HG03457 (cell line): Measurements from ENCODE around the gene SIPA1.
"Not testable (repeated sequence)": the region's sequence is repeated elsewhere in the genome, so short reads cannot be mapped to it uniquely, and the experiment has no call there.

Experiments used
- ATAC-seq: cut with Tn5 transposase; IDR thresholded peaks from one replicate; pipeline ENCODE4 v1.9.1; 2021; ENCODE audit warnings: moderate number of reproducible peaks; ENCODE audit not compliant: unreplicated experiment

The SIPA1 gene

DNA sequence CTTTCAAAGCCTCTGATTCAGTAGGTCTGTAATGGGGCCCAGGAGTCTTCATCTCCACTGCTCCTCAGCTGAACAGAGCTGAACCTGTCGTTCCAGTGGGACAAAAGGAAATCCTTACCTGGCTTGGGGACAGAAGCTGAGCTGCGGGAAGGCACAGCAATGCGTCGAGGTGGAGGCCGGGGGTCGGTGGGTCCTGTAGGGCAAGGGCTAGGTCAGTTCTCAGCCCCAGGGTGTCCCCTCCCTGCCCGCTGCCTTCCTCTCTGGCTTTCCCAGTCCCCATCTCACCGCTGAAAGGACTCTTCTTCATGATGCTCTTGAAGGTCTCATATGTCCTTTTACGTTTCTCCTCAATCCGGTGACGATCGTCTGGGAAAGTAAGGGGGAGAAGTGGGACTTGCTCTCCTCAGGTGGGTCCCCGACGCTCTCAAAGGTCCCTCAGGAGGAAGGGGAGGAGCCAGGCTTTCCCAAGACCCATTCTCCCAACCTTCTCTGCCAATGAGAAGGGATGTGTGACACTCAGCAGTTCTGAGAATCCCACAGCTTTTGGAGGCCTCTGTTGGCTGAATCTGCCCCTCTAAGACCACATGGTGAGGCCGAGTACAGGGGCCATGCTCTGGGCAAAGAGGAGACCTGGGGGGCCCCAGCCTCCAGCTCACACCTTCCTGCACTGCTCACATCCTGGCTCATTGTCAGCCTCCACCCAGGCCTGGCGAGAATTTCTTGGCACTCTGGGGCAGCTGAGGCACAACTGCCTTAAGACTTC, 17.9 kb downstream of the SIPA1 start:
- no peak for ATAC-seq

DNA sequence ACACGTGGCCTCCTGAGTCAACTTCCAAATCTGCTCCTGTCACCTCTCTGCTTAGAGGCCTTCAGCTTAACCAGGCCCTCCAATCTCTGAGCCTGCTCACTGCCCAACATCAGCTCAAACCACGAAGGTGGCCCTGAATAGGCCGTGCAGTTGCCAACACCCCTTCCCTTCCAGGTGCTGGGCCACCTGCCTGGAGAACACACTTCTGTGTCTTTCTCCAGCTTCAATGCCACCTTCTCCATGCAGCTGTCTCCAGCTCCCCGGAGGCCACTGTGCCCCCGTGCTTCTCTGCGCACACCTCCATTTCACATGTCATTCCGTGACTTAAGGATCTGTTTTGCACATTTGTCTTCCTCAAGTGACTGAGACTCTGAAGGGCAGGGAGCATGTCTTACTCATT, 19.5 kb downstream of the SIPA1 start:
- ATAC-seq, result no peak

DNA sequence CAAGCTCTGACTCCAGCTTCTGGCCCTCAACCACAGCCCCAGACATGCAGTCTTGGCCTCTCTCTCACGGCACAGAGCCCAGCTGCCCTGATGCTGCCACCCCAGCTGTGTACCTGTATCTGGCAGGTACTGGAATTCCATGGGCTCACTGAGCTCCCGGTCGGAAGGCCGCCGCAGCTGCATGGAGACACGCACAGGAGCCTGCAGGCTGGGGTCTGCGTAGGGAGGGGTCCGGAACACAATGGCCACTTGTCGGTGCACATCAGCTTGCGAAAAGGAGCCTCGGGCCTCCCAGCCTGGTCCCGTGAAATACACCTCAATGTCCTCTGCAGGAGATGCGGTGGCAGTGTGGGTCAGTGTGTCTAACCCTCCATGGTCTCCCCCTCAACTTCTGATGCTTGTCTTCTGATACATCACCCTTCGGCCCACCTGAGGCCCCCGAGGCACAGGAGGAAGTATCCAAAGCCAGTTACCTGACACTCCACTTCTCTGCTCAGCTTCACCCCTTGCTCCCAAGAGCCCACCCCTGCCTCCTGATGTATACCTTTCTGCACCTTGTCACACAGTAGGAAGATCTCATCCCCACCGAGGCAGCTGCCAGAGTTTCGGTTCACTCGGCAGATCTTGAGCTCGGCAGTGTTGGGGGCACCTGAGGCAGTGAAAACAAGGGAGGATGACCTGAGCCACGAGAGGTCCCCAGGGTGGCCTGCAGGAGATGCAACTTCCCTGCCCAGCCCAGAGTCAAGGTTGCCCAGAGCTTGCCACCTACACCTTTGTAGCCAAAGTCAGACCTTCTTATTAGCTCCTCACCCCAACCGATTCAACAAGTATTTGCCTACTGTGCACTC, 20.5 kb downstream of the SIPA1 start:
- no peak for ATAC-seq

DNA sequence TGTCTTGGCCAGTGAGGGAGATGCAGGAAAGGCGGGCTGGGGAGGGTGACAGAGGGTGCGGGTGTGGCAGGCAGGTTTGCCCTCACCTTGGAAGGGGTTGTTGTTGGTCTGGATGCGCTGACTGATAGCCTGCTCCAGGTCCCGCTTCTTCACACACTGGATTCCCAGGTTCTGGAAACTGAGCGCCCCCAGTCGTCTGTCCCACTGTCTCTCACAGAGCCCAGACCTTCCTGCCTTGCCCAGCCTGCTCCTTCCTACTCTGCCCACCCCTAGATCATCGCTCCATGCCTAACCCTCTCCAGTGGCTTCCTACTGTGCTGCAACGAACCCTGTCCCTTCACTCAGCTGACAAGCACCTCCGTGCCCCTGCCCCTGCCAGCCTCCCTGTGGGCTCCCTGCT, 22.1 kb downstream of the SIPA1 start:
- ATAC-seq, result no peak

DNA sequence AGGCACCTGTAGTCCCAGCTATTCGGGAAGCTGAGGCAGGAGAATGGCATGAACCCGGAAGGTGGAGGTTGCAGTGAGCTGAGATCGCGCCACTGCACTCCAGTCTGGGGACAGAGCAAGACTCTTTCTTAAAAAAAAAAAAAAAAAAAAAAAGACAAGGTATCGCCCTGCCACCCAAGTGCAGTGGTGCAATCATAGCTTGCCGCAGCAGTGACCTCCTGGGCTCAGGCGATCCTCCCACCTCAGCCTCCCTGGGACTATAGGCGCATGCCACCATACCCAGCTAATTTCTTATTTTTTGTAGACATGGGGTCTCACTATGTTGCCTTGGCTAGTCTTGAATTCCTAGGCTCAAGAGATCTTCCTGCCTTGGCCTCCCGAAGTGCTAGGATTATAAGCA, 23.0 kb downstream of the SIPA1 start:
- ATAC-seq, result not testable (repeated sequence)

DNA sequence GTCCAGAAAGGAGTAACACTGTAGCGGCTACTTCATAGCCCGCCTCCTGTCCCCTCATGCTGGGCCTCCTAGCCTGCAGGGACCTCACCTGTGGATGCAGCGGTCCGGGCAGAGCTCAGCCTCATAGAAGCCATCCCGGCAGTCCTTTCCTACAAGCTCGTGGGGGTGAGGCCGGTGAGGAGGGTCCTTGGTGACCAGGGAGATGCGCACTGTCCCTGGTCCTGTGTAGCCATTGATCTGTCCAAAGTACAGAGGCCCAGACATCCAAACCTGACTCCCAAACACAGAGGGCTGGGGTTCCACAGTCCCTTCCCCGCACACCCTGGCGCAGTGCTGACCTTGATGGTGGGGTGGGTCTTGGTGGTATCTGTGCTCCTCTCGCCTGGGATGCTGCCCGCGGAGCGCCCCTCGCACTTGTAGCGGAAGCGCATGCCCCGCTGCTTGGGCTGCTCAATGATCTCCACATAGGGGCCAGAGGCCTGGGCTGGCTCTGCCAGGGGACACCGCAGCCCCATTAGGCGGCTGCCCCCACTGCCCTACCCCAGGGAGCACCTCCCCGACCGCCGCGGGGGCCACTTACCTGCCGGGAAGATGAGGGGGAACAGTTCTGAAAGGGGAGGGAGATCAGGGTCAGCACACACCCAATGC, 23.8 kb downstream of the SIPA1 start:
- ATAC-seq, result no peak

DNA sequence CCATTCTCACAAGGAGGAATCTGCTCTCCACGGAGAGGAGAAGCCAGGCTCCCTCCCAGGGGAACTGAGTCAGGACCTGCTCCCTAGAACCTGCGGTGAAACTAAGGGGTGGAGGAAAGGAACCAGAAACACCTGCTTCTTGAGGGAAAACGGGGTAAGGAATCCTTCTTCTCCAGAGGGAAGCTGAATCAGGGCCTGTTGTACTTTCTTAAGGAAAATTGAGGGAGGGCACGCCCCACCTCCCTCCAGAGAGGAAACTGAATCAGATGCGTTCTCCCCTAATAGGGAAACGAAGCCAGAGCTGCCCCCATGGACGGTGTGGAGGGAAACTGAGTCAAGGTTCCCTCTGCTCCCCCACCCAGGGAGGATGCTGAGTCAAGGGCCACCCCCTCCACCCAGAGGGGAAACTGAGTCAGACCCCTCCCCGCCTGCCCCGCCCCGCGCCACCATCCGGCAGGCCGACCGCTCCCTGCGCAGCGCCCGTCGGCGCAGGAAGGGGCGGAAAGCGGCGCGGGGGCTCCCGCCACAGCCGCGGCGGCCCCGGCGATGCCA, 24.4 kb downstream of the SIPA1 start:
- no peak for ATAC-seq

DNA sequence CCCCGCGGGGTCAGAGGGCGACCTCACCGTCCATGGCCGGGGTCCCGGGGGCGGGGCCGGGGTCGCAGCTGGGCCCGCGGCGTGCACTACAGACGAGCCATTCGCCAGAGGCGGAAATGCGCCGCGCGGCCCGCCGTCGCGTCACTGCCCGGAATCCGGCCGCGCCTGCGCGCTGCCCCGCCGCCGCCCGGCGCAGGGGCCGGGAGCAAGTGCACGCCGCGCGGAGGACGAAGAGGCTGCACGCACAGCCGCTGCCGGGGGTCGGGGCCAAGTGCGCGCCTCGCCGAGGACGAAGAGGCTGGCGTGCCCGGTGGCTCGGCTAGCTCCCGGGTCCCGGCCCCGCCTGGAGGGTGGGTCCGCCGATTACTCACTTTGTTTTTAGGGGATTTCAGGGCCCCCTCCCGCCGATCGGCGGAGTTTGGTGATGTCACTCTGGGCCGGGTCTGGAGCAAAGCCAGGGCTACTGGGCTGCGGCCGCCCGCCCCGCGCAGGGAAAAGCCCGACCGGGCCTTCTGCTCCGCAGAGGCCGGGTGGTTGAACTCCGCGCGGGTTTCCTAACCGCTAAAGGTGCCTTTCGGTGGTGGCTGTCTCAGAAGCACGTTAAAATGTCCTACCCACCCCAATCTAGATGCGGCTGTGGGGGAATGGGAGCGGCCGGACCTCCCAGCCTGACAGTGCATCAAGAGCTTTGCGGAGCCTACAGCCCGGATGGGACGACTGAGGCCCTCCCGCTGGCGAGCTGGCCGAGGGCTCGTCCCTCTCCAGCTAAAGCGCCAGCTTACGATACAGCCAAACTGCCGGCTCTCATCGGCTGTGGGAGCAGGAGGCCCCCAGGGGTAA, 25.1 kb downstream of the SIPA1 start, which contains the start of gene RELA:
Gene RELA (minus strand): TSS at position 118 of the 840 bp plus-strand sequence. CDS start 84 bp downstream, at position 34.
- peak; percentile 57 for ATAC-seq

DNA sequence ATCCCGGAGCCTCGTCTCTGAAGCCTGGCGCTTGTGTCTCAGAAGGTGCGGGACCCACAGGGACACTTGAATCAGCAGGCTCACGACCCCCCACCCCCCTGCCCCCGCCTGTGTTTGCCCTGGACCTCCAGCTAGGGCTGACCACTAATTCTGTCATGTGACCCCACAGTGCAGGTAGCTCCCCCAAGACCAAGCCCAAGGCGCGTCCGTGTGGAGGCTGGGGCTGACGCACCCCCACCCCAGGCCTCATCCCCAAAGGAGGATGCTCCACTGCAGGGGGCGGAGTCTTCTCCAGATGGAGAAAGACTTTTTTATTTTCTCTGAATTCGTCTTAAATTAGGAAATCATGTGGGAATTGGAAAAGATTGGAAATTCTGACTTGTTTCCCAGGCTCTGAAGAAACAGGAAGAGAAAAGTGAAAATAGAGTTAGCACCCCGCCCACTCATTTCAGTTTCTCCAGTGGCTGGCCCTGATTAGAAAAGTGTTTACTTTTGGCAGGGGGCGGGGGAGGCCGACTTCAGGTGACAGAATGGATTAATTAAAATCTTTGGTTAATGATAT, 25.8 kb downstream of the SIPA1 start:
- ATAC-seq, result peak; percentile 15

DNA sequence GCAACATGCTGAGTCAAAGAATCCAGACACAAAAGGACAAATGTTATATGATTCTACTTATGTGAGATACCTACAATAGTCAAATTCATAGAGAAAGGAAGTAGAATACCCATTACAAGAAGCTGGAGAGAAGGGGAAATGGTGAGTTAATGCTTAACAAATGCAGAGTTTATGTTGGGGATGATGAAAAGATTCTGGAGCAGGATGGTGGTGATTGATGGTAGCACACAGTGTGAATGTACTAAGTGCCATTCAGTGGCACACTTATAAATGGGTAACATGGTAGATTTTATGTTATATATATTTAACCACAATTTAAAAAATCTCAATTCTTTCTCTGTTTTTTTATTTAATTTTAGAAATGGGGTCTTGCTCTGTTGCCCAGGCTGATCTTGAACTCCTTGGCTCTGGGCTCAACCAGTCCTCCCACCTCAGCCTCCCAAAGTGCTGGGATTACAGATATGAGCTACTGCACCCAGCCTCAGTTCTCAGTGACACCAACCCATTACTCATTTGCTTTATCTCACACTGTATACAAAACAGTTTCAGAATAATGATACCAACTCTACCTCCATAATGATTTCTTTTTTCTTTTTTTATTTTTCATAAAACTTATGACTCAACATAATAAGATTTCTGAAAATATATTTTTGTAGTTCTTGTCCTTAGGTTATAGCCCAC, 34.4 kb downstream of the SIPA1 start:
- no peak for ATAC-seq

DNA sequence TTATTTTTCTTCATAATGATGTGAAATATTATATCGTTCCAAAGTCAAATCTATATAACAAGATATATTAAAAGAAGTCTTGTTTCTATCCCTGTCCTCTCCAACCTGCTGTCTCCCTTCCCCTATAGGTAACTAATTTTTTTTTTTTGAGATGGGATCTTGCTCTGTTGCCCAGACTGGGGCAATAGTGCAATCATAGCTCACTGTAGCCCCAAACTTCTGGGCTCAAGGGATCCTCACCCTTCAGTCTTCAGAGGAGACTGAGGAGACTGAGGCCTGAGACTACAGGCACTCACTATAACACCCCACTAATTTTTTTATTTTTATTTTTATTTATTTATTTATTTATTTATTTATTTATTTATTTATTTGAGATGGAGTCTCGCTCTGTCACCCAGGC, 35.1 kb downstream of the SIPA1 start:
- ATAC-seq, result no peak

DNA sequence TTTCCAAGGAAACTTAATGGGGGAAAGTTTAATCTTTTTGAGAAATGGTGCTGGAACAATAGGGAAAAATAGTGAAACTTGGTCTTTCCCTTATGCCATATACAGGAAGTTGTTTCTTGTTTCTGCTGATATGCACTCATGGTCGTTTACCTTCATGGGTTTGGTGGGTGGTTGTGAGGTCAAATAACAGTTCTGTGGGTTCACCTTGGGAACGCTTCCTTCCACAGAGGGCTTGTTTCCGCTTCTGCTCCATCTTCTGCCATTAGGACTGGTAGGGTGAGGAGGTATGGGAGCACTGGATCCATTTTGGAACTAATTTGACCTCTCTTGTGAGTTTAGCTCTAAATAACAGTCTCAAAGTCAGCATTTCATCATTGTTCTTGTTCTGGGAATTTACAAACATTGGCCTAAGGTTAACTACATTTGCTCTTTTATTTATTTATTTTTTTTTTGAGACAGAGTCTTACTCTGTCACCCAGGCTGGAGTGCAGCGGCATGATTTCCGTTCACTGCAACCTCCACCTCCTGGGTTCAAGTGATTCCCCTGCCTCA, 42.4 kb downstream of the SIPA1 start:
- ATAC-seq, result no peak

DNA sequence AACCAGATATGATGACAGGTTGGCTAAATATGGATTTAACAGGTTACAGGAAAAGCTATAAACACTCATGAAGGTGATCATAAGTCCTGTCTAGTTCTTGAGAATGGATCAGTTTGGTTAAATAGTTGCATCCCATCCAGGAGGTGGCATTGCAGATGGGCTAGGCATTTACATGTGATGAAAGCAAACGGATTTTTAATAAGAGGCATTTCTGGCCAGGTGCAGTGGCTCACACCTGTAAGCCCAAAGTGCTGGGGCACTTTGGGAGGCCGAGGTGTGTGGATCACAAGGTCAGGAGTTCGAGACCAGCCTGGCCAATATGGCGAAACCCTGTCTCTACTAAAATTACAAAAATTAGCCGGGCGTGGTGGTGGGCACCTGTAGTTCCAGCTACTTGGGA, 45.6 kb downstream of the SIPA1 start:
- ATAC-seq, result not testable (repeated sequence)

DNA sequence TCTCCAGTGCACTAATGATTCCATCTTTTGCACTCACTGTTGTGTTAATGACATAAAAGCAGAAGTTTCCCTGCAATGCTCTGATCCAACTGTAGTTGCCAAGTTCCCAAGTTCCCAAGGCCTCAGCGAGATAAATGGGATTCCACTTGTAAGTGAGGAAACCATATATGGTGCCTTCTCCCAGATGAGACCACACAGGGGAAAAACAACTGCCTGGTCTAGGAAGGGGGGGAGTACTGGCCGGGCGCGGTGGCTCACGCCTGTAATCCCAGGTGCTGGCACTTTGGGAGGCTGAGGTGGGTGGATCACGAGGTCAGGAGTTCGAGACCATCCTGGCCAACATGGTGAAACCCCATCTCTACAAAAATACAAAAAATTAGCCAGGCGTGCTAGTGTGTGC, 48.1 kb downstream of the SIPA1 start:
- no peak for ATAC-seq

DNA sequence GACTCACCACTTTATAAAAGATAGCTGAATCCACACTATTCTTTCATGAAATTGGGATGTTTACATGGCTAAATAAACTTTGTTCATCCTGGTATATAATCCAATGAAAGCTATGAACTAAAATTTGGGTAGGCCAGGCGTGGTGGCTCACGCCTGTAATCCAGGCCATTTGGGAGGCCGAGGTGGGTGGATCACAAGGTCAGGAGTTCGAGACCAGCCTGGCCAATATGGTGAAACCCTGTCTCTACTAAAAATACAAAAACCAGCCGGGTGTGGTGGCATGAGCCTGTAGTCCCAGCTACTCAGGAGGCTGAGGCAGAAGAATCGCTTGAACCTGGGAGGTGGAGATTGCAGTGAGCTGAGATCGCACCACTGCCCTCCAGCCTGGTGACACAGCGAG, 53.9 kb downstream of the SIPA1 start:
- ATAC-seq, result not testable (repeated sequence)

DNA sequence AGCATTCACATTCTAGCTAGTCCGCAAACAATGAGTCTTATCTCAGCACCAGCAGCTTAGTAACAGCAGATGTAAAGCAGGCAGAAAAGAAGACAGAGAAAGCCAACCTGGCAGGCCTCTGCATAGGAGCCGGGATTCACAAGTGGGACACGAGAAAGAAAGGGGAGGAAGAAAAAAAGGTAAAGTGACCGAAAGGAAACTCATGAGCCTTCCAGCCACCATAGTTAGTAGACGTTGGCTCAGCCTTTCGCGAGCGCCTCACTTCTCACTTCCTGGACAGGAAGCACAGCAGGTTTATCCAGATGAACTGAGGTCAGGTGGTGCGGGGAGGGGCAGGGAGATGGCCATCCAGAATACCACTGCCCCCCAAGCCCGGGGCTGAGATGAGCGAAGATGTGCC, 54.5 kb downstream of the SIPA1 start:
- ATAC-seq, result no peak

DNA sequence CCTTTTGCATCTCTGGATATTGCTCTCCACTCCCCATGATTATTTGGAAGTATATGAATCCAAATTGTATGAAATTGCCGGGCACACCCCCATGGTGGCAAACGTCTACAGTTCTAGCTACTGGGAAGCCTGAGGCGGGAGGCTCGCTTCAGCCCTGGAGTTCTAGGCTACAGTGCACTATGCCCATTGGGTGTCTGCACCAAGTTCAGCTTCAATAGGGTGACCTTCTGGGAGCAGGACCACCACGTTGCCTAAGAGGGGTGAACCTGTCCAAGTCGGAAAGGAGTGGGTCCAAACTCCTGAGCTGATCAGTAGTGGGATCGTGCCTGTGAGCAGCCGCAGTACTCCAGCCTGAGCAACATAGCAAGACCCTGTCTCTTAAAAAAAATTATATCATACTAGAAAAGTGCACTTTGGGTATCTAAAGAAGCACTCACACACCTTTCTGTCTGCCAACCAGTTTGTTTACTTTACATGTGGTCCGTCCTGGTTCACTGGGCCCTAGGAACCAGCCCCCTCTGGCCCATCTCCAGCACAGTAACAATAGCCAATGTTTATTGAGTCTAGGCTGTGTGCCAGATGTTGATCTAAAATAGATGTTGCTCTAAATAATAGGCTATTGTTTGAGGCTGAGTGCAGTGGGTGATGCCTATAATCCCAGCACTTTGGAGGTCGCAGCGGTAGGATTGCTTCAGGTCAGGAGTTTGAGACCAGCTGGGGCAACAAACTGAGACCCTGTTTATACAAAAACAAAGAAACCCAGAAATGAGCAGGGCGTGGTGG, 57.7 kb downstream of the SIPA1 start:
- ATAC-seq, result no peak

DNA sequence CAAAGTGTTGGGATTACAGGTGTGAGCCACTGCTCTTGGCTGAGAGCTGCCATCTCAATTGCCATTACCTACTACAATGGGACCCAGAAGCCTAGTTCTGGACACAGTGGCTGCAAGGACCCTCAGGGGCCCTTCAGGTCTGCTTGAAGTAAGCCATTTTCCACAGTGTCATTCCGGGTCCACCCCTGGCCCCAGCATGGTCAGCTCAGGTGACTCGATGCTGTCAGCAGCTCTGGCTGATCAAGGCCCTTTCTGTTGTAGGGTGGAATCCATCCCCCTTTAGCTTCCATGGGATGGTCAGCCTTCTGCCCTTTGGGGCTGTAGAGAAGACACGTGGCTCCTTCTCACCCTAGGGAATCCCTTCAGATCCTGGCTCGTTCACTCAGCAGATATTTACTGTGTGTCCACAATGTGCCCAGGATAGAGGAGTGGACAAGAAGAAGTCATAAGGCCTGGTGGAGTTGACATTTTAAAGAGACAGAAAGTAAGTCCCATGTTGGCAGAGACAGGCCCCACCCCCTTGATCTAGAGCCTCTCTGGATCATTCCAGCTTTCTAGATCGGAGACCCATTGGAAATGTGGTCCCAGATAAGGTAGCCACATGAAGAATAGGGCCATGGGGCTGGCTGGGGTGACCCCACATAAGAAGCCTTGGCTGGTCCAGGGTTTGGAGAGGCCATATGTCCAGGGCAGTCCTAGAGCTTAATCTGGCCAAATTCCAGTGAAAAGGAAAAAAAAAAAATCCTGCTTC, 59.1 kb downstream of the SIPA1 start:
- ATAC-seq, result no peak
